ENCODE measurements around the gene KLHL42.

- TF ChIP-seq CTCF (IDR thresholded peaks at IDR 0.05 in 2 of 3, conservative IDR thresholded peaks at IDR 0.05 in 1 of 3; ENCODE audit: control insufficient read depth in 2 of 3, extremely low read depth in 1 of 3, insufficient read depth in 1 of 3, low read depth in 3 of 3, low read length in 3 of 3), result no peak
- TF ChIP-seq POLR2A (IDR thresholded peaks at IDR 0.05; ENCODE audit: low read depth, low read length), result no peak
- no peak for TF ChIP-seq SMC3 (IDR thresholded peaks at IDR 0.05; ENCODE audit: borderline replicate concordance, low read length)
- TF ChIP-seq BMI1 (IDR thresholded peaks at IDR 0.05; ENCODE audit: borderline replicate concordance), result no peak
- TF ChIP-seq EZH2 (IDR thresholded peaks at IDR 0.05; ENCODE audit: borderline replicate concordance, control insufficient read depth, low read depth, low read length), result no peak
- no peak for TF ChIP-seq ETV6 (conservative IDR thresholded peaks at IDR 0.05 in 1 of 2, IDR thresholded peaks at IDR 0.05 in 1 of 2; ENCODE audit: borderline replicate concordance in 1 of 2, low read depth in 1 of 2)
- TF ChIP-seq E2F4 (IDR thresholded peaks at IDR 0.05; ENCODE audit: low read depth, low read length), result no peak
- TF ChIP-seq EP300 (IDR thresholded peaks at IDR 0.05; ENCODE audit: borderline replicate concordance in 1 of 2, control insufficient read depth in 1 of 2, low read depth in 2 of 2, low read length in 2 of 2), result no peak
These were observed 28.8 kb downstream of the KLHL42 start for GRCh38 chr12:27808841-27809240.
